GM21529 (cell line): ENCODE measurements around the gene PRRT2.
A peak's percentile ranks its signal among the peaks of the same experiment; 100 is the strongest.

ENCODE experiments used
- ATAC-seq: cut with Tn5 transposase; IDR thresholded peaks from one replicate; pipeline ENCODE4 v1.9.1; 2021; ENCODE audit not compliant: unreplicated experiment

Gene PRRT2

DNA sequence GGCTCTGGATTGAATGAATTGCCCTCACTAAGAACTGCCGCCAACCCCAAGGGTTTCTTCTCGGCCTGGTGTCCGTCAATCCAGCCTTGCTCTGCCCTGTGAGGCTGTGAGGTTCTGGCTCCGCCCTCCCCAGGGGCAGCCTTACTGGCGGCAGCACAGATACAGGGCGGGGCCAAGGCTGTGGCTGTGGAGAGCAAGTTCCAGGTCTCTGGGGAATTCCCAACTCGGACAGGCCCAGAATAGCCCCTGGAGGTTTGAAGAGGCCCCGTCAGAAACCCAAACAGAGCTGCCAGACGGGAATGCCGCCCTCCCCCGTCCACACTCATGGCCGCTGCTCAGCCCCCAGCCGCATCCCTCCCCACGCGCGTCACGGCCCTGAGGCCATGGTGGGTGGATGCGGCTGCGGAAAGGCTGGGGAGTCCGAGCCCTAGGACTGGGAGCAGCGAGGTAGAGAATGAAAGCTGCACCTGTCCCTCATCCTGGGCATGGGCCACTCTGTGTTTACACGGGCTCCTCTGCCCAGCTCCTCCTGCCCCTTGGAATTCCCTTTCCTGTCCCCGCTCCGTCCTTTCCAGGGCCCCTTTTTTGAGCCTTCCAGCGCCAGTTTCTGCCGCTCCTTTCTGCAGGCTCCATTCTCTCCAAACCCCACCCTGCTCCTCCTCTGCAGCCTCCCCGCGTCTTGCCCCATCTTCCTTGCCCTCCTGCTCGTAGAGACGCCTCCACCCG, 660 bp upstream of the PRRT2 start:
- ATAC-seq = peak; percentile 36

DNA sequence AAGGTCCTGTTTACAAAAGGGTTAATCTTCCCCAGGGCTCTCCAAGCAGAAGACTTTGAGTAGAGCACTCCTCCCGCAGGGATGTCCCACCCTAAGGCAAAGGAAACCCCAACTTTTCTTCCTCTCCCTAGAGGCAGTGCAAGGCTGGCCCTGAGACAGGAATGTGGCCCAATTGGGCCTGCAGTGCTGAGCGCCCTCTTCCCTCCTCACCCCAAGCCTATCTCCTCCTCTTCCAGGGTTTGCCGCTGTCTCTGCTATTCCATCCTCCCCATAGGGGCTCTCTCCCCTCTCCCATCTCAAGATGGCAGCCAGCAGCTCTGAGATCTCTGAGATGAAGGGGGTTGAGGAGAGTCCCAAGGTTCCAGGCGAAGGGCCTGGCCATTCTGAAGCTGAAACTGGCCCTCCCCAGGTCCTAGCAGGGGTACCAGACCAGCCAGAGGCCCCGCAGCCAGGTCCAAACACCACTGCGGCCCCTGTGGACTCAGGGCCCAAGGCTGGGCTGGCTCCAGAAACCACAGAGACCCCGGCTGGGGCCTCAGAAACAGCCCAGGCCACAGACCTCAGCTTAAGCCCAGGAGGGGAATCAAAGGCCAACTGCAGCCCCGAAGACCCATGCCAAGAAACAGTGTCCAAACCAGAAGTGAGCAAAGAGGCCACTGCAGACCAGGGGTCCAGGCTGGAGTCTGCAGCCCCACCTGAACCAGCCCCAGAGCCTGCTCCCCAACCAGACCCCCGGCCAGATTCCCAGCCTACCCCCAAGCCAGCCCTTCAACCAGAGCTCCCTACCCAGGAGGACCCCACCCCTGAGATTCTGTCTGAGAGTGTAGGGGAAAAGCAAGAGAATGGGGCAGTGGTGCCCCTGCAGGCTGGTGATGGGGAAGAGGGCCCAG, 1.0 kb downstream of the PRRT2 start:
- ATAC-seq = no peak

DNA sequence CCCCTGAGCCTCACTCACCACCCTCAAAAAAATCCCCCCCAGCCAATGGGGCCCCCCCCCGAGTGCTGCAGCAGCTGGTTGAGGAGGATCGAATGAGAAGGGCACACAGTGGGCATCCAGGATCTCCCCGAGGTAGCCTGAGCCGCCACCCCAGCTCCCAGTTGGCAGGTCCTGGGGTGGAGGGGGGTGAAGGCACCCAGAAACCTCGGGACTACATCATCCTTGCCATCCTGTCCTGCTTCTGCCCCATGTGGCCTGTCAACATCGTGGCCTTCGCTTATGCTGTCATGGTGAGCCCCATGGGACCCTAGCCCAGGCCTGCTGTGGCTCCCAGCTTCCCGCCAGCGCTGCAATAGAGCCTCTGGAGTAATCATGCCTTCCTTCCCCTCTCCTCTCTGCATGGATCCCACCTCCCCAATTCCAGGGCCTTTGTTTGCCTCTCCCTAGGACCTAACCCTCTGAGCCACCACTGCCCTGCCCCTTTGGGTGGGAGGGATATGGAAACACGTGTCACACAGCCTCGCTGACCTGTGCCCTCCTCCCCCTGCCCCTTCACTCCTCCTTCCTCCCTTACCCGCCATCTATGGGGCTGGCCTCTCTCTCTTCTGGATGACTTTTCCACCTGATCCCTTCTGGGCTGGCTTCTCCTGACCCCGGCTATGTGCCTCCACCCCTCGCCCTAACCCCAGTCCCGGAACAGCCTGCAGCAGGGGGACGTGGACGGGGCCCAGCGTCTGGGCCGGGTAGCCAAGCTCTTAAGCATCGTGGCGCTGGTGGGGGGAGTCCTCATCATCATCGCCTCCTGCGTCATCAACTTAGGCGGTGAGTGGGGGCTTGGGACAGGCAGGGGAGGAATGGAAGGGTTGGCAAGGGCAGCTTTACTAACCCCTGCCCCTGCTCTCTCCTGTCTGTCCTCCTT, 1.9 kb downstream of the PRRT2 start:
- ATAC-seq = no peak

GRCh38 chr16:29814592-29814991, 2.6 kb downstream of the PRRT2 start:
- ATAC-seq = no peak

GRCh38 chr16:29815032-29815721, 3.2 kb downstream of the PRRT2 start:
- ATAC-seq = no peak

- ATAC-seq = peak; percentile 47
Observed at GRCh38 chr16:29815793-29816693, 4.0 kb downstream of the PRRT2 start, which contains the start of gene PAGR1. Gene PAGR1, plus strand, starts transcription at chr16:29816152. Its CDS starts 374 bp downstream, at chr16:29816526.

DNA sequence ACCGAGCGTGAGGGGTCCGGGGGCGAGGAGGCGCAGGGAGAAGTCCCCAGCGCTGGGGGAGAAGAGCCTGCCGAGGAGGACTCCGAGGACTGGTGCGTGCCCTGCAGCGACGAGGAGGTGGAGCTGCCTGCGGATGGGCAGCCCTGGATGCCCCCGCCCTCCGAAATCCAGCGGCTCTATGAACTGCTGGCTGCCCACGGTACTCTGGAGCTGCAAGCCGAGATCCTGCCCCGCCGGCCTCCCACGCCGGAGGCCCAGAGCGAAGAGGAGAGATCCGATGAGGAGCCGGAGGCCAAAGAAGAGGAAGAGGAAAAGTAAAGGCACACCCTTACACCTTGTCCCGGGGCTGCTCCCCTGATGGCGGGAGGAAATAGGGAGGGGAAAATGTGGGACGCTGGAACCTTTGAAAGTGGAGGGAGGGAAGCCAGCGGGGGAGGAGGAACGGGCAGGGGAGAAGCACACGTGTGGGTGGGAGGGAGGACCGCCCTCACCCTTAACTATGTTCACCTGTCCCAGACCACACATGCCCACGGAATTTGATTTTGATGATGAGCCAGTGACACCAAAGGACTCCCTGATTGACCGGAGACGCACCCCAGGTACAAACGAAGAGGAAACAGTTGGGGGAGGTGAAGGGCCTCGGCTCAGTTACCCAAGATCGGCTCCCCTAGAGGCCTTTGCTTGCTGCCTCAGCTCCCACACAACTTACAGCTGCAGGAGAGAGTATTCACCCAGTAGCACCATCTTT, 4.9 kb downstream of the PRRT2 start:
- ATAC-seq = peak; percentile 15

DNA sequence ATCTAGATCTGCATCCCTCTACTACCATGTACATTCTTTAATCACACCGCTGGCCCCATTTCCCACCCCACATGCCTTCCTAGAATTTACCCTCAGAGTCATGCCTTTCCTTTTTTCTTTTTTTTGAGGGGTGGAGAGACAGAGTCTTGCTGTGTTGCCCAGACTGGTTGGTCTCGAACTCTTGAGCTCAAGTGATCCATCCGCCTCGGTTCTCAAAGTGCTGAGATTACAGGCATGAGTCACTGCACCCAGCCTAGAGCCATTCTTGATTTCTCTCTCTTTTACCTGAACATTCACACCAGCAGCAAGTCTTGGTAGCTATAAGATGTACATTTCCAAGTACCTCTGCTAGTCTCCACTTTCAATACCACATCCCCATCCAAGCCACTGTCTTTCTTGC, 6.1 kb downstream of the PRRT2 start:
- ATAC-seq = no peak

DNA sequence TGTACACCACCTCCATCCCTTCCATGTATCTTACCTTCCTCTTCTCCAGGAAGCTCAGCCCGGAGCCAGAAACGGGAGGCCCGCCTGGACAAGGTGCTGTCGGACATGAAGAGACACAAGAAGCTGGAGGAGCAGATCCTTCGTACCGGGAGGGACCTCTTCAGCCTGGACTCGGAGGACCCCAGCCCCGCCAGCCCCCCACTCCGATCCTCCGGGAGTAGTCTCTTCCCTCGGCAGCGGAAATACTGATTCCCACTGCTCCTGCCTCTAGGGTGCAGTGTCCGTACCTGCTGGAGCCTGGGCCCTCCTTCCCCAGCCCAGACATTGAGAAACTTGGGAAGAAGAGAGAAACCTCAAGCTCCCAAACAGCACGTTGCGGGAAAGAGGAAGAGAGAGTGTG, 7.5 kb downstream of the PRRT2 start:
- ATAC-seq = no peak

DNA sequence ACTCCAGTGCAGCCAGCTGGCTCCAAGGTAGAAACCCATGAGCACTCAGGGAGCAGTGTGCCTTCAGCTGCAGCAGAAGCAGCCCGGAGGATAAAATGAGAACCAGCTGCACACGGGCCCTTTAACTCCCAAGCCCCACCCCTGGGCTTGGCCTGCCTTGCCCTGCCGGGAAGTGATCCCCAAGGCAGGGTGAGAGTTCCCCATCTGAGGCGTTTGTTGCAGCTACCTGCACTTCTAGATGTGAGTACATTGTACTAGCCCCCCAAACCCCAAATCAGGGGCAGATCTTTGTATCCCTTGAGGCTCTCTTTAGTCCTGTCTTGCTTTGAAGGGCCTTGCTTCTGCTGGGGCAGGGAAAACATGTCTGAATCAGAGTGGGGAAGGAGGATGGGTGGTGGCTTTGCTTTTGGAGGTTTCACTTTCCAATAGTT, 8.3 kb downstream of the PRRT2 start, which contains the start of gene MVP:
Gene MVP (plus strand): TSS at position 192 of the 431 bp plus-strand sequence. CDS start 10,088 bp downstream, outside the sequence.
- ATAC-seq = no peak

GRCh38 chr16:29820730-29821642, 9.0 kb downstream of the PRRT2 start:
- peak; percentile 42 for ATAC-seq

DNA sequence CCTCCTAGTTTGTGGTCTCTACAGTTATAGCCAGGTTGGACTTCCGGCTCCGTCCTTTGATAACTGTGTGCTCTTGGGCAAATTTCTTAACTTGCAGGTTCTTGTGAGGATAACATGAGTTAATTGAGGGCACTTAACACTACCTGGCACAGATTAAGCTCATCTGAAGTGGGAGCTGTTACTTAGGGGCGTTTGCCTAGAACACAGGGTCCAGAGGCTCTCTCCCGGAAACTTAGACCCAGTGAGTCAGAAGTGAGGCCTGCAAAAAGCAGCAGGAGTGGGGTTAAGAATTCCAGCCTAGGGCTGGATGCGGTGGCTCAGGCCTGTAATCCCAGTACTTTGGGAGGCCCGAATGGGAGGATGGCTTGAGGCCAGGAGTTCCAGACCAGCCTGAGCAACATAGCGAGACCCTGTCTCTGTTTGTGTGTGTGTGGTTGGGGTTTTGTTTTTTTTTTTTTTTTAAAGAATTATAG, 9.7 kb downstream of the PRRT2 start:
- ATAC-seq = no peak

- ATAC-seq = no peak
Observed at GRCh38 chr16:29824589-29825144, 12.7 kb downstream of the PRRT2 start.

DNA sequence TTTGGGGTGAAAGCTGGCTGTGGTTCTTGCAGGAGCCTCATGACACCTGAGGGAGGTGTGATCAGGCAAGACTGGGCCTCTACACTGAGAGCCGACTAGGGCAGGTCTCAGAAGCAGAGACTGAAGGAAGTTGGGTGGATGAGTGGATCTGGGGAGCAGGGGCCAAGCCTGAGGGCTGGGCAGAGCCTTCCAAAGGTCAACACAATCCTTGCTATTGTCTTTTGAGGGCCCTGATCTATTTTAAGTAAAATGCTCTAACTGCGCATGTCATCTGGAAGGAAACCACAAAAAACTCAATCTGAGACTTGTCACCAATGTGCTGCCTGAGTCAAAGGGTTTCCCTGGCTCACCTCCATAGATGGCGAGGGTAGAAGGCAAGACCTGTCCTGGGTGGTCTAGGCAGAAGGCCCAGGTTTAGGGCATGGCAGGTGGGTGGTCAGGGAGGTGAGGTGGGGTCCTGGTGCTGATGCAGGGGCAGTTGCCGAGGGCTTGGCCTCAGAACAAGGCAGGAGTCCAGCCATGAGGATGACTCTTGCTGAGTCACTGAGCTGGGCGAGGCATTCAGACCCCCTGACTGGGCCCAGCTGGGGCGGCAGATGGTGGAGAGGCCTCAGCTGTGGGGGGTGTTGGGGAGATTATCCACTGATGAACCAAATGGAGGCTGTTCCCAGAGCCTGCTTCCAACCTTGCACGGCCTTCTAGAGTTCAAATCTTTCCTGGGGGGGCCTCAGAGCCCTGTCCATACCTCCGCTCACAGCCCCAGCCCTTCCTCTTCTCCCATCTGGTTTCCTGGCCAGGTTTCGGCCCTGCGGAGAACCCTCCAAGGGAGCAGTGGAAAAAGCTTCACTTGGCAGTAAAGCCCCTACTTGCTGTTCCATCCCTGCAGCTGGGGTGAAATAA, 13.4 kb downstream of the PRRT2 start:
- no peak for ATAC-seq

DNA sequence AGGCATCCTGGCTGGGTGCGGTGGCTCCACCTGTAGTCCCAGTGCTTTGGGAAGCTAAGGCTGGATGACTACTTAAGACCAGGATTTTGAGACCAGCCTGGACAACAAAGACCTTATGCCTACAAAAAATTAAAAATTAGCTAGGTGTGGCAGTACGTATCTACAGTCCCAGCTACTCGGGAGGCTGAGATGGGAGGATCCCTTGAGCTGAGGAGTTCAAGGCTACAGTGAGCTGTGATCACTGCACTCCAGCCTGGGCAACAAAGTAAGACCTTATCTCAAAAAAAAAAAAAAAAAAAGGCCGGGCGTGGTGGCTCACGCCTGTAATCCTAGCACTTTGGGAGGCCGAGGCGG, 14.3 kb downstream of the PRRT2 start:
- ATAC-seq = no peak

DNA sequence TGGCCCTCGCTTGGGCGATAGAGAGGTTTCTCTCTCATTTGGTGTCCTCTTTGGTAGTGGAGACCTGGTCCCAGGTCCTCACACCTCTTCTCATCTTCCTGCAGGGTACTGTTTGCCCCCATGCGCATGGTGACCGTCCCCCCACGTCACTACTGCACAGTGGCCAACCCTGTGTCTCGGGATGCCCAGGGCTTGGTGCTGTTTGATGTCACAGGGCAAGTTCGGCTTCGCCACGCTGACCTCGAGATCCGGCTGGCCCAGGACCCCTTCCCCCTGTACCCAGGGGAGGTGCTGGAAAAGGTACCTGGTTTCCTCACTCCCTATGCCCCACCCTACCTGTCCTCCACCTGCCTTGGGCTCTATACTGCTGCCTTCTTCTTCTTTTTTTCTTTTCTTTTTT, 18.8 kb downstream of the PRRT2 start:
- no peak for ATAC-seq
